ENCODE data around the gene AKAP8. TPM values are rescaled to one million over a fixed set of nuclear protein-coding genes. Genes with fewer than 3 reads are reported as not detected.

The AKAP8 gene
- total RNA-seq, 2 experiments from 2014 or later, result 47.6 to 48.2 TPM

- ChIA-PET CTCF (interaction anchor here (1.4 to 1.8 kb wide), 2 partner anchors 11 to 19 kb away, joined by 4 to 6 read pairs; no protein-coding TSS in a partner anchor), POLR2A (interaction anchor here (0.7 to 2.5 kb wide), 4 partner anchors 11 to 49 kb away, joined by 3 to 9 read pairs (median 5); no protein-coding TSS in a partner anchor)
- Mint-ChIP-seq H3K36me3 (ENCODE audit: low read depth) (peaks cover 14% of the 10 kb centered on the region), H3K27ac (peak overlapping the region; percentile 66), H3K4me3 (no peak overlapping the region), H3K4me1 (ENCODE audit: low read depth) (peaks cover 68% of the 10 kb centered on the region), H3K27me3 (no peaks in the 10 kb centered on the region), H3K9me3 (no peaks in the 10 kb centered on the region)
- DNase-seq, result no peak
- TF ChIP-seq CTCF (IDR thresholded peaks at IDR 0.05), result no peak
- no peak for ATAC-seq
- intact Hi-C loops (cut with micrococcal nuclease), result no loop called here
These were observed 73.8 kb downstream of the AKAP8 start for GRCh38 chr19:15305582-15306334.

GRCh38 chr19:15304140-15304705, 75.4 kb downstream of the AKAP8 start:
- TF ChIP-seq CTCF (IDR thresholded peaks at IDR 0.05), result no peak
- intact Hi-C loops (cut with micrococcal nuclease), result no loop called here
- ChIA-PET CTCF (interaction anchor here (0.7 to 1.2 kb wide), 4 partner anchors 8 to 204 kb away, joined by 3 to 5 read pairs (median 3); no protein-coding TSS in a partner anchor), POLR2A (interaction anchor here (0.7 to 2.5 kb wide), 10 partner anchors 10 to 178 kb away, joined by 3 to 14 read pairs (median 6); partner anchors contain the start of gene BRD4)
- H3K27me3 Mint-ChIP-seq, result no peaks in the 10 kb centered on the region
- ATAC-seq (peak; percentile 50), DNase-seq (peak; percentile 52)
- H3K36me3 Mint-ChIP-seq (ENCODE audit: low read depth), result peaks cover 13% of the 10 kb centered on the region
- H3K9me3 Mint-ChIP-seq, result no peaks in the 10 kb centered on the region
- peak overlapping the region; percentile 72 for H3K27ac Mint-ChIP-seq
- H3K4me1 Mint-ChIP-seq (ENCODE audit: low read depth), result peaks cover 73% of the 10 kb centered on the region
- H3K4me3 Mint-ChIP-seq, result no peak overlapping the region

Other genes with a start within 250 kb of the AKAP8 start
- gene NOTCH3, start 178.8 kb downstream of the AKAP8 start, total RNA-seq, result under 1 TPM in 1 of 2 experiments, not detected in 1; 0.16 TPM
- gene EPHX3, start 147.3 kb downstream of the AKAP8 start, total RNA-seq, result not detected
- gene BRD4, start 47.2 kb downstream of the AKAP8 start, total RNA-seq, result 10 to 100 TPM; 94.3 to 99.6 TPM
- 10 to 100 TPM; 83.1 to 88.8 TPM for gene AKAP8L, start 39.2 kb upstream of the AKAP8 start, total RNA-seq
- 10 to 100 TPM; 19.3 to 21.0 TPM for gene WIZ, start 70.2 kb upstream of the AKAP8 start, total RNA-seq
- gene RASAL3, start 84.8 kb upstream of the AKAP8 start, total RNA-seq, result 10 to 100 TPM; 83.9 to 85.8 TPM
- gene PGLYRP2, start 99.7 kb upstream of the AKAP8 start, total RNA-seq, result under 1 TPM; 0.25 to 0.27 TPM
- gene CYP4F22, start 128.7 kb upstream of the AKAP8 start, total RNA-seq, result 1 to 10 TPM; 1.5 to 1.7 TPM
- not detected for gene CYP4F8, start 235.4 kb upstream of the AKAP8 start, total RNA-seq